ENCODE data around the gene BABAM2.

- TF ChIP-seq, protein P1, sequence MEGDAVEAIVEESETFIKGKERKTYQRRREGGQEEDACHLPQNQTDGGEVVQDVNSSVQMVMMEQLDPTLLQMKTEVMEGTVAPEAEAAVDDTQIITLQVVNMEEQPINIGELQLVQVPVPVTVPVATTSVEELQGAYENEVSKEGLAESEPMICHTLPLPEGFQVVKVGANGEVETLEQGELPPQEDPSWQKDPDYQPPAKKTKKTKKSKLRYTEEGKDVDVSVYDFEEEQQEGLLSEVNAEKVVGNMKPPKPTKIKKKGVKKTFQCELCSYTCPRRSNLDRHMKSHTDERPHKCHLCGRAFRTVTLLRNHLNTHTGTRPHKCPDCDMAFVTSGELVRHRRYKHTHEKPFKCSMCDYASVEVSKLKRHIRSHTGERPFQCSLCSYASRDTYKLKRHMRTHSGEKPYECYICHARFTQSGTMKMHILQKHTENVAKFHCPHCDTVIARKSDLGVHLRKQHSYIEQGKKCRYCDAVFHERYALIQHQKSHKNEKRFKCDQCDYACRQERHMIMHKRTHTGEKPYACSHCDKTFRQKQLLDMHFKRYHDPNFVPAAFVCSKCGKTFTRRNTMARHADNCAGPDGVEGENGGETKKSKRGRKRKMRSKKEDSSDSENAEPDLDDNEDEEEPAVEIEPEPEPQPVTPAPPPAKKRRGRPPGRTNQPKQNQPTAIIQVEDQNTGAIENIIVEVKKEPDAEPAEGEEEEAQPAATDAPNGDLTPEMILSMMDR (IDR thresholded peaks at IDR 0.05; ENCODE audit: borderline replicate concordance, extremely low read depth, low read length, poor library complexity, severe bottlenecking), result no peak
- TF ChIP-seq EZH2 (IDR thresholded peaks at IDR 0.05; ENCODE audit: borderline replicate concordance, low read depth, low read length, severe bottlenecking), result no peak
Observed at GRCh38 chr2:28231110-28231631, 340.6 kb downstream of the BABAM2 start.

All from DND-41 (cell line).